ENCODE data around the gene PRMT1.

The PRMT1 gene

DNA sequence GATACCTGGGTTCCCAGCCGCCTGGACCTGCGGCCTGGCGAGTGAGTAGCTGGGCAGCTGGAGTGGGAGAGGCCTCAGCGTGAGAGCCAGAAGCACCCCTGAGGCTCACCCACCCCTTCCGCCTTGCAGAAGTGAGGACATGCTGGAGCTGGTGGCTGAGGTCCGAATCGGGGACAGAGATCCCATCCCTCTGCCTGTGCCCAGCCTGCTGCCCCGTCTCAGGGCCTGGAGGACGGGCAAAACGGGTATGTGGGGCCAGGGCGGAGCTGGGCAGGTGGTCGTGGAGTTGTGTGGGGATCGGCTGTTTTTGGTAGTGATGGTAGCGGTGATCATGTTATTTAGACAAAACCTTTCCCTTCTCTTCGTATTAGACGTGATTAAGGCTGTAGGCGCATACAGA lies 30.5 kb upstream of the PRMT1 start:
- intact Hi-C loops (cut with DNase I), result no loop called here
- DNase-seq, result no peak

DNA sequence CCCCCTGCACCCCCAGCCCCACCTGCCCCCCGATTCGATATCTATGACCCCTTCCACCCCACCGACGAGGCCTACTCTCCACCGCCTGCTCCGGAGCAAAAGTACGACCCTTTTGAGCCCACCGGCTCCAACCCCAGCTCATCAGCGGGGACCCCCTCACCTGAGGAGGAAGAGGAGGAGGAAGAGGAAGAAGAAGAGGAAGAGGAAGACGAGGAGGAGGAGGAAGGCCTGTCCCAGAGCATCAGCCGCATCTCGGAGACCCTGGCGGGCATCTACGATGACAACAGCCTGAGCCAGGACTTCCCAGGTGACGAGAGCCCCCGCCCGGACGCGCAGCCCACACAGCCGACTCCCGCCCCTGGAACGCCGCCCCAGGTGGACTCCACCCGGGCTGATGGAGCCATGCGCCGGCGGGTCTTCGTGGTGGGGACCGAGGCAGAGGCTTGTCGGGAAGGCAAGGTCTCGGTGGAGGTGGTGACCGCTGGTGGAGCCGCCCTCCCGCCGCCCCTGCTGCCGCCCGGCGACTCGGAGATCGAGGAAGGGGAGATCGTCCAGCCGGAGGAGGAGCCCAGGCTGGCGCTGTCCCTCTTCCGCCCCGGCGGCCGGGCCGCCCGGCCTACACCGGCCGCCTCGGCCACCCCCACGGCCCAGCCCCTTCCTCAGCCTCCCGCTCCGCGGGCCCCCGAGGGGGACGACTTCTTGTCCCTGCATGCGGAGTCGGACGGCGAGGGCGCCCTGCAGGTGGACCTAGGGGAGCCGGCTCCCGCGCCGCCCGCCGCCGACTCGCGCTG lies 25.8 kb upstream of the PRMT1 start:
- DNase-seq, result no peak

DNA sequence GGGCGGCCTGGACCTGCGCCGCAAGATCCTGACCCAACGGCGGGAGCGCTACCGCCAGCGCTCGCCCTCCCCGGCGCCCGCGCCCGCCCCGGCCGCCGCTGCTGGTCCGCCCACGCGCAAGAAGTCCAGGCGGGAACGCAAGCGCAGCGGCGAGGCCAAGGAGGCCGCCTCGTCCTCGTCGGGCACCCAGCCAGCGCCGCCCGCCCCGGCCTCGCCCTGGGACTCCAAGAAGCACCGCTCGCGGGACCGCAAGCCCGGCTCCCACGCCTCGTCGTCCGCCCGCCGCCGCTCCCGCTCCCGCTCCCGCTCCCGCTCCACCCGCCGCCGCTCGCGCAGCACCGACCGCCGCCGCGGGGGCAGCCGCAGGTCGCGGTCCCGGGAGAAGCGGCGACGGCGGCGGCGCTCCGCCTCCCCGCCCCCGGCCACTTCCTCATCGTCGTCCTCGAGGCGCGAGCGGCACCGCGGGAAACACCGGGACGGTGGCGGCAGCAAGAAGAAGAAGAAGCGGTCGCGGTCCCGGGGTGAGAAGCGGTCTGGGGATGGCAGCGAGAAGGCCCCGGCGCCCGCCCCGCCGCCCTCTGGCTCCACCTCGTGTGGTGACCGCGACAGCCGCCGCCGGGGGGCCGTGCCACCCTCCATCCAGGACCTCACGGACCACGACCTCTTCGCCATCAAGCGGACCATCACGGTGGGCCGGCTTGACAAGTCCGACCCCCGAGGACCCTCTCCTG lies 25.1 kb upstream of the PRMT1 start:
- intact Hi-C loops (cut with DNase I), result no loop called here
- DNase-seq, result no peak

More for the DNA sequence above, 25.8 kb upstream of the PRMT1 start:
- intact Hi-C loops (cut with DNase I), result no loop called here

DNA sequence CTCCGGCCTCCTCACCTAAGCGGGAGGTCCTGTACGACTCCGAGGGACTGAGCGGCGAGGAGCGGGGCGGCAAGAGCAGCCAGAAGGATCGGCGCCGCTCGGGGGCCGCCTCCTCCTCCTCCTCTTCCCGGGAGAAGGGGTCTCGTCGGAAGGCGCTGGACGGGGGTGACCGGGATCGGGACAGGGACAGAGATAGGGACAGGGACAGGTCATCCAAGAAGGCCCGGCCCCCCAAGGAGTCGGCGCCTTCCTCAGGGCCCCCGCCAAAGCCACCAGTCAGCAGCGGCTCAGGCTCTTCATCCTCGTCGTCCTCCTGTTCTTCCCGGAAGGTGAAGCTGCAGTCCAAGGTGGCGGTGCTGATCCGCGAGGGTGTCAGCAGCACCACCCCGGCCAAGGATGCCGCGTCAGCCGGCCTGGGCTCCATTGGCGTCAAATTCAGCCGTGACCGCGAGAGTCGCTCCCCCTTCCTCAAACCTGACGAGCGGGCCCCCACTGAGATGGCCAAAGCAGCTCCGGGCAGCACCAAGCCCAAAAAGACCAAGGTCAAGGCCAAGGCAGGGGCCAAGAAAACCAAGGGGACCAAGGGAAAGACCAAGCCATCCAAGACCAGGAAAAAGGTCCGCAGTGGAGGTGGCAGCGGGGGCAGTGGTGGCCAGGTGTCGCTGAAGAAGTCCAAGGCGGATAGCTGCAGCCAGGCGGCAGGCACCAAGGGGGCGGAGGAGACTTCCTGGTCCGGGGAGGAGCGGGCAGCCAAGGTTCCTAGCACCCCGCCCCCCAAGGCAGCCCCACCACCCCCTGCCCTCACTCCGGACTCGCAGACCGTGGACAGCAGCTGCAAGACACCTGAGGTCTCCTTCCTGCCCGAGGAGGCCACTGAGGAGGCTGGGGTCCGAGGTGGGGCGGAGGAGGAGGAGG lies 24.3 kb upstream of the PRMT1 start:
- intact Hi-C loops (cut with DNase I), result no loop called here
- no peak for DNase-seq

DNA sequence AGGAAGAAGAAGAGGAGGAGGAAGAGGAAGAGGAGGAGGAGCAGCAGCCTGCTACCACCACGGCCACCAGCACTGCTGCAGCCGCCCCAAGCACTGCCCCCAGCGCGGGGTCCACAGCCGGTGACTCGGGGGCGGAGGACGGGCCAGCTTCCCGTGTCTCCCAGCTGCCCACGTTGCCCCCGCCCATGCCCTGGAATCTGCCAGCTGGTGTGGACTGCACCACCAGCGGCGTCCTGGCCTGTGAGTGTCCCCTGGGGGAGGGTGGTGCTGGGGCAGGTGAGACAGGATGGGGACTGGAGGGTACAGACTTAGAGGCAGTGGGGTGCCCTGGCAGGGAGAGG lies 23.6 kb upstream of the PRMT1 start:
- DNase-seq, result no peak
- intact Hi-C loops (cut with DNase I), result no loop called here

DNA sequence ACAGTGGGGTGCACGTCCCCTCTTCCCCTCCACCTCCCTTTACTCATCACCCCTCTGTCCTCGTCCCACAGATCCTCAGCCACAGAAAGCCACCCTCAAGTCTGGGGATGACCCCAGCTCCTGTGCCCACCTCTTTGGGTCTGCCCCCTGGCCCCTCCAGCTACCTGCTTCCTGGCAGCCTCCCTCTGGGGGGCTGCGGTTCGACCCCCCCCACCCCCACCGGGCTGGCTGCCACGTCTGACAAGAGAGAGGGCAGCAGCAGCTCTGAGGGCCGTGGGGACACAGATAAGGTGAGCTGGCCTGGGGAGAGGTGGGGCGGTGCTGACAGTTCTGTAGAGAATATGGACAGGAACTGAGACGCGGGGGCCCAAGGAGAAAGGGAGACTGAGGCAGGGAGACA lies 22.5 kb upstream of the PRMT1 start:
- intact Hi-C loops (cut with DNase I), result no loop called here
- DNase-seq, result no peak

DNA sequence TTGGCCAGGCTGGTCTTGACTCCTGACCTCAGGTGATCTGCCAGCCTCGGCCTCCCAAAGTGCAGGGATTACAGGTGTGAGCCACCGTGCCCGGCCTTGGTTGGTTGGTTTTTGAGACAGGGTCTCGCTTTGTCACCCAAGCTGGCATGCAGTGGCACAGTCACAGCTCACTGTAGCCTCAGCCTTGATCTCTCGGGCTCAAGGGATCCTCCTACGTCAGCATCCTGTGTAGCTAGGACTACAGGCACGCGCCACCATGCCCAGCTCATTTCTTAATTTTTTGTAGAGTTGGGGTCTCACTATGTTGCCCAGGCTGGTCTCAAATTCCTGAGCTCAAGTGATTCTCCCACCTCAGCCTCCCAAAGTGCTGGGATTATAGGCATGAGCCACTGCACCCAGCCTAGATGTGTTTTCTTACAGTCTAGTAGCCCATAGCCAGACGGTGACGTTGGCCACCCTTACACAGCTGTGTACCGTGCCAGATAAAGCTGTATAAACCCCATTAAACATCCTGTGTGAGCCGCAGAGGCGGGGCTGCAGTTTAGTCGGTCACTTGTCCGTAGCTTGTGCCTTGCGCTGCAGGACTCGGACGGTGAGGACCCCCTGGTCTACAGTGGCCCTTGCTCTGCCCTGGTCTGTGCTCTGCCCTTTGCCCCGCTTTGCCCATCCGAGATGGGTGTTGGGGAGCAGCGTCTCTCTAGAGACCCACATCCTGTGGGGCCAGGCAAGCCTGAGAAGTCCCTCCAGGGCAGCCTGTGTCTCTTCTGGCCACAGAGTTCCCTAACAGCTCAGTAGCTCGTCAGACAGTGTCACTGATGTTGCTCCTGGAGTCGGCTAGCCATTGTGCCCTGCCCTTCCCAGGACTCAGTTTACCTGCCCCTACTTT lies 21.3 kb upstream of the PRMT1 start:
- intact Hi-C loops (cut with DNase I), result no loop called here
- no peak for DNase-seq

DNA sequence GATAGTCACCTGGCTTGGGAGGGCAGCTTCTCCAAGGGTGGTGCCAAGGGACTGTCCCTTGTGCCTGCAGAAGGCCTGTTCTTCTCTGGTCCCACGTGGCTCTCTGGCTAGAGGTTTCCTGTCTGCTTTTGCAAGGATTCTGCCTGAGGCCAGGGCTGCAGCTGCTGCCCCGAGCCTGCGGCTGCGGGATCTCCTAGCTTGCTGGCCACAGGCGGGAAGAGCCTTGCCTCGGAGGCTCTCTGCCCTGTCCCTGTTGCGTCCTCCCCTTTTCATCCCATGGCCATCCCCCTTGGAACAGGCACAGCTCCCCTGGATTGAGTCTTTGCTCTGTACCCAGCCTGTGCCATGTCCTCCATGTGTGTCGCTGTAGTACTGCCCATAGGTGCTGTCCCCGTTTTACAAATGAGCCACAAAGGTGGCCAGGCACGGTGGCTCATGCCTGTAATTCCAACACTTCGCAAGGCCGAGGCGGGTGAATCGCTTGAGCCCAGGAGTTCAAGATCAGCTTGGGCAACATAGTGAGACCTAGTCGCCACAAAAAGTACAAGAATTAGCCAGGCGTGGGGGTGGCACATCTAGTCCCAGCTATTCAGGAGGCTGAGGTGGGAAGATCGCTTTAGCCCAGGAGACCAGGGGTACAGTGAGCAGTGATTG lies 20.5 kb upstream of the PRMT1 start:
- no peak for DNase-seq
- intact Hi-C loops (cut with DNase I), result no loop called here

DNA sequence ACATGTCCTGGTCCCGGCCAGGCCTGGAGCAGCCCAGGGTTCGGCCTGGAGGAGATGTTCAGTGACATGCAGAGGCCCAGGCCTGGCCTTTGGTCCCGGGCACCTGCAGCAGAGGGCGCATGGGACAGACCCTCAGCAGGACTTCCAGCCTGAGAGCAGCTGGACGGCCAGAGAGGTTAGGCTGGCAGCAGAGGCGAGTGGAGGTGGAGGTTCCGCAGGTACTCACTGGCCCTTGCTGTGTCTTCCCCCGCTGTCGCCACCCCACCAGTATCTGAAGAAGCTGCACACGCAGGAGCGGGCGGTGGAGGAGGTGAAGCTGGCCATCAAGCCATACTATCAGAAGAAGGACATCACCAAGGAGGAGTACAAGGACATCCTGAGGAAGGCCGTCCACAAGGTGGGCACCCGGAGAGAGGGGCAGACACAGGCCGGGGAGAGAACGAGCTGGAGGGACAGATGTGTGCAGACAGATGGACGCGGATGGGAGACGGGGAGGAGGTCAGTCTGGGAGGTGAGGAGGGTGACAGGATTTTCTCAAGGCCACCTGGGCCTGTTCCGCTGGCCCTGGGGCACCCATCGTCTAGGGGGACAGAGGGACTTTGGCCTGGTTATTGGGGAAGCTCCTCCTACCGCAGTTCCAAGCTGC lies 19.5 kb upstream of the PRMT1 start:
- intact Hi-C loops (cut with DNase I), result no loop called here
- peak in 2 of 10 donors; percentile 64 to 80 for DNase-seq

DNA sequence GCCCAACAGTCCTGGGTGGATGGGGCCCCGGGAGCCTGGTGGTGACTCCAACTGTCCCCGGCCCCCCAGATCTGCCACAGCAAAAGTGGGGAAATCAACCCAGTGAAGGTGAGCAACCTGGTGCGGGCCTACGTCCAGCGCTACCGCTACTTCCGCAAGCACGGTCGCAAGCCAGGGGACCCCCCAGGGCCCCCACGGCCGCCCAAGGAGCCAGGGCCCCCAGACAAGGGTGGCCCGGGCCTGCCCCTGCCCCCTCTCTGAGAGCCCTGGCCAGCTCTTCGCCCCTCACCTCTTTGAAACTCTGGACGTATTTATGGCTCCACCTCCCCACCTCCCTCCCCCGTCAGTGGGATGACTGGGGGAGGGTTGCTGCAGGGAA lies 18.9 kb upstream of the PRMT1 start:
- DNase-seq, result no peak
- intact Hi-C loops (cut with DNase I), result no loop called here

DNA sequence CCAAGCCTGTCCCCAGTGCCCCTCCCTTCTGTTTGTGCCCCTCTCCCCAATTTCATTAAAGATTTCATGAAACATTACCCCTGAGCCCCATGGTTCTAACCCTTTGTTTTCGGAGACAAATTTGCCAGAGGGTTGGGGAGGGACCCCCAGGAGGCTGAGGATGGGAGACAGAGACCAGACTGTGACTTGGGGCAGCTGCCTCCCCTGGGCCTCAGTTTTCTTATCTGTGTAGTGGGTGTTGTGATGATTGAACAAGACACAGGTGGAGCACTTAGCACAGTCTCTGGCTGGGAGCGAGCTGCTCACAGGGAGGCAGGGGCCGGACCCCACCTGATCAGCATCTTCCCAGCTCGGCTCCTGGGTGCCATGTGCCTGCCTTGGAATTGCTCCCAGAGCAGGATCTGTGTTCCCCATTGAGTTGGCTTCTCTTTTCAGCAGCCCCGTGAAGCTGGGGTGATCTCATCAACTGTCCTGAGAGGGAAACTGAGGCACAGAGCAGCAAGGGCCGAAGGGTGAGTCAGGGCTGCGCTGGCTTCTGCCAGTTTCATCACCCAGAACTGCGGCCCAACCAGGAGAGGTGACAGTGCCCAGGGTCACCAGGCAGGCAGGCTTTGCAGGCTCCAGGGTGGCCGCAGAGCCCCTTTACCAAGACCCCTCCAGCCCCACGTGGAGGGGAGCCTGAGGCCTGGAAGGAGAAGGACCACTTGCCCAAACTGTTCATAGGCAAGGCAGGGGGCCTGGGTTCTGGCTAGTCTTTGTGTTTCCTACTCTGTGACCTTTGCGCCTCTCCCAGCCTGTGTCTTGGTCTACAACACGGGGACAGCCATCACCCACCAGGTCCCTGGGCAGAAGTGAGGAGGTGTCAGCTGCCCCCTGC lies 18.3 kb upstream of the PRMT1 start:
- intact Hi-C loops (cut with DNase I), result no loop called here
- peak in 1 of 10 donors; percentile 79 for DNase-seq

DNA sequence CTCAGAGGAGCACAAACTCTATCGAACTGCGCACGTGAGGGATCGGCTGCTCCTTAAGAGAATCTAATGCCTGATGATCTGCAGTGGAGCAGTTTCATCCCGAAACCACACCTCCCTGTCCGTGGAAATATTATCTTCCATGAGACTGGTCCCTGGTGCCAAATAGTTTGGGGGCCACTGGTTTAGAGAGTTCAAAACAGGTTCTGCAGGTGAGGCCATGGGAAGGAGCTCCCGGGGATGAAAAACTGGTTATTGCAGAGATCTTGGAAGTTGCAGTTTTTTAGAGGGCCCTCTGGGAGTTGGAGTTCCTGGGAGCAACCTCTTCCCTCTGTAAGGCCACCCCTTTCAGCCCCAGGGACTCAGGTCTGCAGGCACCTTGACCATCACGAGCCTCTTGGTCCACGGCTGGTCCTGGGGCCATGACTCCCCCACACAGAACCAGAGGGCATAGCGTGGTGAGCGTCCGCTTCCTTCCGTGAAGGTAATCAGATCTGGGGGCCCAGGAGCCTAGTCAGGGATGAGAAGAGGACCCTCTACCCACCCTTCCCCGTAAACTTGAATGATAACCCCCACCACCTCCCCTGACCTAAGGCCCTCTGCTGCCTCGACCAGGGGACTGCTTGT lies 16.6 kb upstream of the PRMT1 start:
- intact Hi-C loops (cut with DNase I), result no loop called here
- peak in 1 of 10 donors; percentile 83 for DNase-seq

DNA sequence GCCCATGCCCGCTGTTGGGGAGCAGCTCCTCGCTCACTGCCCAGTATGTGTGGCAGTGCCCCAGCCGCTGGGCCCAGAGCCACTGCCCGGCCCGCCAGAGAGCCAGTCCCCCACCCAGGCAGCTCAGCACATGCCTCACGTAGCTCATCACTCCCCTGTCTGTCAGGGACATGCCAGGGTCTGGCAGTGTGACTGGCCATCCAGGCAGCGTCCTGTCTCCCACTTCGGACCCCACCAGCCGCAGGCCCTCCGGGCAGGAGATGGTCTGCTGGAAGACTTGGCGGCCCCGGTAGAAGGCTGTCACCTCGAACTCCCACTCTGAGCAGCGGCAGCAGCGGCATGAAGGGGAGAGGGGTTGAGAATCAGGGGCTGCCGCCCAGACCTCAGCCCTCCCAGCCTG lies 15.1 kb upstream of the PRMT1 start:
- intact Hi-C loops (cut with DNase I), result no loop called here
- no peak for DNase-seq

DNA sequence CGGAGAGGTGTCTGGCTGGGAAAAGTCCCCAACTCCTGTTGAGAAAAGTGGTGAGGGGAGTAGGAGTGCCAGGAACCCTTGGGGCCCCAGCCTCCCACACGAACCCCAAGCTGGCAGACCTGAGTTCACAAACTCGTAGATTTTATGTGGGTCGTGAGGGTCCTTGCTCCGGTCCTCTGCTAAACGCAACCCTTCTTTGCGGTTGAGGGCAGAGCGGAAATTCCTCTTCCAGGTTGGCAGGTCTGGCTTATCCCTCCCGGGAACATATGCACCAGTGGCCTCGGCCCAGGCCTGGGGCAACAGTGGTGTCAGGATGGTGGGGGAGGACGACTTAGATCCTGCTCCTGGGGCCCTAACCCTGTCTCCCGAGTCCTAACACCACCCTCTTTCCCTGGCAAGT lies 13.8 kb upstream of the PRMT1 start:
- DNase-seq, result no peak

DNA sequence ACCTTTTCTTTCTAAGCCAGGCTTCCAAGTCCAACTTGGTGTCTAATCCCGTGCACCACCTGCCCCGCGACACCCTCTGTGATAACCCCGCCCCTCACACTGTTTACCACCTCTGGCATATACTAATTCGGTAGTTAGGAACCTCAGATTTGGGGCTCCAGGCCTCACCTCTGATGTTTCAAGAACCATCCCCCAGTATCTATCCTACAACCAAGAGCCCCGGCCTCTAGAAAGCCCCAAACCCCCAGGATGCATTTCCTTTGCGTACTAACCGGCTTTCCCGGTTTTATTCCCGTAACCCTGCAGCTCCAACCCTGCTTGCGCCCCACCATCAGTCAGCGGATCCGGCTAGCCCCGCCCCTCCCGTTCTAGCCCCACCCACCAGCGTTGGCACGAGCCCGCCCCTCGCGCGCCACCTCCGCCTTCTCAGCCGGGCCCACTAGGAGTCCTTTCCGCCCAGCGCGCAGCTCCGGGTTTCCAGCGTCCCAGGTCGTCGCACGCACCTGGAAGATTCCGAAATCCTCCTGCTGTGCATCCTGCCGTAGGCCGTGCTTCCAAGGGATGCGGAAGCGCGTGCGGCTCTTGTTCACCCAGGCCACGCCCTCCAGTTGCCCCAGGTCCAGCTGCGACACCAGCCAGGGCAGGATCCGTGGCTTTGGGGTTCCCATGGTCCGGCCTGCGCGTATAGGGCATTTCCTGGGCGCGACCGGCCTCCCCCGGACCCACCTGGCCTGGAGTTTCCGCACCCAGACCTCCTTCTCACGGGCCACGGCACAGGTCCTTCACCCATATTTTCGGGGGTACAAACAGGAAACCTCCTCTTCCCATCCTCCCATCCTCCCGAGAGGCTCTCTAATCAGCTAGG lies 12.7 kb upstream of the PRMT1 start:
- intact Hi-C loops (cut with DNase I), result loop anchor here (2.0 kb wide), 1 partner anchor 22 kb away; the partner anchor contains the start of gene SCAF1
- peak; percentile 81 to 99 (median 91) for DNase-seq

More for the DNA sequence above, 13.8 kb upstream of the PRMT1 start:
- intact Hi-C loops (cut with DNase I), result no loop called here

DNA sequence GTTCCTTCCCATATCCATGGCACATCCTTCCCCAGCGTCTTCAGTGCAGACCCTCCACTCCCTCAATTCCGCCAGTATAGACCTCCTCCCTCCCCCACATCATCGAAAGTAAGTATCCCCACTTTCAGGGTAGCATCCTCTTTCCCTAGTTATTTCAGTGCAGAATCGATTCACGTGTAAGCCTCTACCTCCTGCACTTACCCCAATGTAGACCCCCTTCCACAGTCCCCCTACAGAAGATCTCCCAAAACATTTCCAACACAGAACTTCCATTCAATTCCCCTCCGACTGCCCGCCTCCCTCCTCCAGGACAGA lies 12.1 kb upstream of the PRMT1 start:
- intact Hi-C loops (cut with DNase I), result loop anchor here (2.0 kb wide), 1 partner anchor 22 kb away; the partner anchor contains the start of gene SCAF1
- DNase-seq, result no peak

All from posterior cingulate gyrus (tissue), 11 donors.